Measurements from ENCODE around the gene NR2F1-AS1.
"Not testable (repeated sequence)": the region's sequence is repeated elsewhere in the genome, so short reads cannot be mapped to it uniquely, and the experiment has no call there.

The NR2F1-AS1 gene

GRCh38 chr5:93423300-93423699 is 157.7 kb downstream of the NR2F1-AS1 start:
- no peak for DNase-seq

GRCh38 chr5:93422652-93423280 is 158.3 kb downstream of the NR2F1-AS1 start:
- DNase-seq = no peak

GRCh38 chr5:93421987-93422401 is 159.0 kb downstream of the NR2F1-AS1 start:
- no peak for DNase-seq

DNA sequence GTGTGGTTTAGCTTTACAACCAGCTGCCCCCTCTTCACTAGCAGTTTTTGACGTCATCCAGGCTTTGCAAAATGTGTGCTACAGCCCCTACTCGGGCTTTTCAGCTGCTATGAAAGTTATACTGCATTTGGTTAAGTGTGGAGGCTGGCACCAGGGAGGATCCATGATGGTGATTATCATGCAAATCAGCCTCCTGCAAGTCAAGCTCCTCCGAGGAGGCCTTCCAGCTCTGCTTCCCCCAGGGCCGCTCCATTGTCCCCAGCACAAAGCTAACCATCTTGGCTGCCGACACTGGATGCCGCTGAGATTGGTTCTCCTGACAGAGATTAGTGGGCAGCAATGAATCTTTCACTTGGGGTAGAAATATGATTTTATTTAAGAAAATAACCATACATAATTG is 159.6 kb downstream of the NR2F1-AS1 start:
- DNase-seq = no peak

DNA sequence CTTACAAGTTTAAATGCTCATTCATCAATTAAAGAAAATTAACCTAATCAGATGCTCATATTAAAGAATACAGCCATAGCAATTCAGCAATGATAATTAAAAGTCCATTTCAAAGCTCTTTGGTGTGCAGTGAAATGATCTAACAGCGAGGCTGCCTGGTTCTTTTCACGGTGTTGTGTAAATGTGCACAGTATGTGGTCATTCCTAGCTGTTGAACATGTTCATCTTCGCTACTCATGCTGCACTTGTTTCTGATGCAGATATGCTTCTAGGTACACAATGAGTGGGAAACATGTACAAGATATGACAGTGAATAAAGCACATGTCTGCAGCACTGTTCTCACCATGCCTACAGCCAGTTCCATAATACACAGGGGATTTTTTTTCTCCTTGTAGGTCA is 163.5 kb downstream of the NR2F1-AS1 start:
- DNase-seq = no peak

GRCh38 chr5:93415819-93416218 is 165.2 kb downstream of the NR2F1-AS1 start:
- no peak for DNase-seq

DNA sequence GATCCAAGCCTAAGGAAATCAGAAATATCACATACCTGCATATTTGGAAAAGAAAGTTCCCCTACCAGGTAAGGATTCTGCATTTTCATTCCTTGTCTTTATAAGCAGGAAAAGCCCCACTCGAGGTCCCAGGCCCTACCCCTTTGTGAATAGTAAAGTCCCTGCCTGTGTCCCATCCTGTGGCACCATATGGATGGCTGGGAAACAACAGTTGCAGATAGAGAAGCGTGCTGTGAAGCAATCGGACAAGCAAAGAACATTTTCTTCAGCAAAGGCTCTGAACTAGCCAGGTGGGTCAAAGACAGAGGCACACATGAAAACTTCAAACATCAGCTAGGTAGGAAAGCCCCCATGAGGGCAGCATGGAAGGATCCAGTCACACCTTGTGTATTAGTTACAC is 169.3 kb downstream of the NR2F1-AS1 start:
- DNase-seq = no peak

DNA sequence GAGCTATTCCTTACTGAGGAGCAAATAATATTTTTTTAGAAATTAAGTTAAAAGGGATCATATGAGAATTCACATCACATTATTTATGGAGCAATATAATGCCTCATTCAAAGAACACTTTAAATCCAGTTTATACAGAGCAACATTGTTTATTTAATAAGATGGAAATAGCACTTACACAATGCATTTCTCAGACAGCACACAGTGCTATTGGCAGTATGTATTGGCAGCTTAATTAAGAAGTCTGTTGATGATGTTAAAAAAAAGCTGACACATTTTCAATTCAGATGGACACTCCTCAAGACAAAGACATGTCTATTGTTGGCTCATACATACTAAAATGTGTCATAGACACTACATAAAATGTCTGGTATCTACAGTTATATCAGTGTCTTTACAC is 171.3 kb downstream of the NR2F1-AS1 start:
- DNase-seq = no peak

GRCh38 chr5:93407454-93407853 is 173.6 kb downstream of the NR2F1-AS1 start:
- DNase-seq = no peak

DNA sequence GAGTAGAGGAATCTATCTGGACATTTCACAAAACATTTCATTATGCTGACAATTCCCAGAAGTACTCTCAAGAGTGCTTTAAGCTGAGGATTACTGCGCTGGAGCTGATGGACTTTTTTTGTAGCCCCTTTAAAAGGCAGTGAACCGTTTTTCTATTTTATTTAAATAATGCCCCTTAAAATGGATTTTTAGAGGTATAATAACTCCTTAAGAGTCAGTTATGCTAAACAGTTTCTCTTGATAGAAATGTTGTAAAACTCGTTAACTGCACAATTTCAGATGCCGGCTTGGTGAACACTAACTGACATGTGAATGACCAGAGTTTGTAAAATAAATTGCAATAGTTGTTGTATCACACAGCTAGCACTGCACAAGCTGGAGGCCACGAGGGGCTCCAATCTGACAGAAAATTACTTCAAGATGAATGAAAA is 174.0 kb downstream of the NR2F1-AS1 start:
- DNase-seq = no peak

DNA sequence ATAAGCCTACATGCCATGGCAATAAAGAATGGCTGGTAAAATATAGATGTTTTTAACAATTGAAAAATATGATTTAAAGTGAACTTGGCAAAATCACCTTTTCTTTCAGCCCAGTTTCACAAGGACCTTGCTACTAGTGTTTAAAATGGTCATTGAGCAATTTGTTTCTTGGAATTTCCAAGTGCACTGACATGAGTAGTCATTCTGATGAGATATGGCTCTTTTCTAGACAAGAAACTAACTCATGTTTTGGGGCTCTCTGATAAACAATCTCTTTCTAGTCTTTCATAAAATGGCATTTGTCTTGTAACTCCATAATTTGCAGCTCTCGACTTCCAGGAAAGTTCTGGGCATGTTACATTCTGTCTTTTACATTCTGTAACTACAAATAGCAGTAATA is 176.8 kb downstream of the NR2F1-AS1 start:
- DNase-seq = no peak

- DNase-seq = no peak
Observed at GRCh38 chr5:93403141-93403928, 177.7 kb downstream of the NR2F1-AS1 start.

DNA sequence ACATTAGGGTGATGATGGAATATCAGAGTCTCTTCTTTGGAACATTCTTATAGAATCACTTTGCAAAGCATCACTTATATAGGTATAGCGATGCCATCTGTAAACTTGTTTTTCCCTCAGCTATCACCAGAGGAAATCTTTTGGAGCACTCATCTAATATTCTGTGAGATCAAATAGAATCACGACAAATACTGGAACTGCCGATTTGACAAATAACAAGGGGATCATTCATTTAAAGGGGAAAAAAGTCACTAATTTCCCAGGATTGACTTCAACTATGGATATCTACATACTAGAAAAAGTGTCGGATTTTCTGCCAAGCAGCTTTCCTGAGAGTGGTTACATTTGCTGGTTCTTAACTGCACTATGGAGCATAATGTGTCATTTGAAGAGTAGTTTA is 178.6 kb downstream of the NR2F1-AS1 start:
- DNase-seq = no peak

- DNase-seq = no peak
Observed at GRCh38 chr5:93401634-93402213, 179.3 kb downstream of the NR2F1-AS1 start.

- no peak for DNase-seq
Observed at GRCh38 chr5:93399675-93400074, 181.3 kb downstream of the NR2F1-AS1 start.

DNA sequence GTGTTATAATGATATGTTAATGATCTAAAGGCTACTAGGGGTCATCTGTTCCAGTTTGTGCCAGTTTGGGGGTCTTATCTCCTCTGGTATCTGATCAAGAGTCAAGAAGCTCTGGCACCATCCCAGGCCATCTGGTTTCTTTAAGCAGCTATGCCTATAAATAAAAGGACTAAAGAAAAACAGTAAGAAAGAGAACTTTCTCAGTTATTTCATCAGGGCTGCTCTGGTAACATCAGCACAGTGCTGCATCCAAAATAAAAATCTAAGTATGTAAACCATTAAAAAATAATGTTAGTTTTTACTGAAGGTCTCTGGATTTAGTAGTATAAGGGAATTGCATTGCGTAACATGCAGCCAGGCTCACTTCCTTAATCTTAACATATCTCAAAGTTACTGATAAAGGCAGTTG is 185.0 kb downstream of the NR2F1-AS1 start:
- DNase-seq = no peak

GRCh38 chr5:93395010-93395409 is 186.0 kb downstream of the NR2F1-AS1 start:
- no peak for DNase-seq

DNA sequence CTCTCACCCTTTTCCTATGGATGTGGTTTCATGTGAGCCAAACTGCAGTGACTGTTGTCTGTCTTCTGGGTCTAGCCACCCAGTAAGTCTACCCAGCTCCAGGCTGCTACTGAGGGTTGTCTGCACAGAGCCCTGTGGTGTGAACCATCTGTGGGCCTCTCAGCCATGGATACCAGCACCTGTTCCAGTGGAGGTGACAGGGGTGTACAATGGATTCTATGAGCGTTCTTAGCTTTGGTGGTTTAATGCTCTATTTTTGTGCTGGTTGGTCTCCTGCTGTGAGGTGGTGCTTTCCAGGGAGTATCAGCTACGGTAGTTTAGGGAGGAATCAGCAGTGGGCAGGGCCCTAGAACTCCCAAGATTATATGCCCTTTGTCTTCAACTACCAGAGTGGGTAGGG is 186.7 kb downstream of the NR2F1-AS1 start:
- no peak for DNase-seq

GRCh38 chr5:93391169-93391568 is 189.8 kb downstream of the NR2F1-AS1 start:
- DNase-seq = not testable (repeated sequence)

DNA sequence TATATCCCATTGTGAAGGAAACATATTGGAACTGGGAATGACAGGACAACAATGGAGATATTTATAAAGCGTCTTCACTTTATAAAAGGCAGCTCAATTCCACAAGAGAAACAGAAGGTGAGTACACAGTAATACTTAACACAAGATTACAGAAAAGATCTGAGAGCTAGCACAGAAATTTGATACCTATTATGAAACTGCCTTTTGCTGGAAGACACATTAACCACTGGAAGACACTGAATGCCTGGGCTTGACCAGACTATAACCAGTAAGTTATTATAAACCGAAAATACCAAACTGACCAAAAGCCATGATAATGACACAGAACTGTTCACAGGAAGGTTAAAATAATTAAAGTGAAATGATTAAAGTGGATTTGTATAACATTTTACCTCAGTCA is 195.4 kb downstream of the NR2F1-AS1 start:
- no peak for DNase-seq

DNA sequence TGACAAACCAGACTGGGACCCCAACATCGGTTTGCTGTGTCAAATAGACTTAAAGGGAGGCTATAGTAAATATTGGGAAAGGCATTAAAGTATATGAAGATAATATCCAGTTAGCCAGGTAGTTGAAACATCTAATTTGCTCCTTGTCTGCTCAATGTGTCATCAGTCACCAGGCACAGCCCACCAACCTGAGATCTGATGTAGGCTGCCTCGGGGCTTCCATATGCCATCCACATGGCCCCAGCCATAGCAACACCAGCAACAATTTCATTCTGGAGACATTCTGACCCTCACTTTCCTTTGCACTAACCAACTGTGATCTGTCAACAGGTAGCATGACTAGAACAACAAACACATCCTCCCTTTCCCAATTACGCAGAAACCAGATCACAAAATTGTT is 196.0 kb downstream of the NR2F1-AS1 start:
- no peak for DNase-seq

GRCh38 chr5:93384026-93384425 is 197.0 kb downstream of the NR2F1-AS1 start:
- no peak for DNase-seq

DNA sequence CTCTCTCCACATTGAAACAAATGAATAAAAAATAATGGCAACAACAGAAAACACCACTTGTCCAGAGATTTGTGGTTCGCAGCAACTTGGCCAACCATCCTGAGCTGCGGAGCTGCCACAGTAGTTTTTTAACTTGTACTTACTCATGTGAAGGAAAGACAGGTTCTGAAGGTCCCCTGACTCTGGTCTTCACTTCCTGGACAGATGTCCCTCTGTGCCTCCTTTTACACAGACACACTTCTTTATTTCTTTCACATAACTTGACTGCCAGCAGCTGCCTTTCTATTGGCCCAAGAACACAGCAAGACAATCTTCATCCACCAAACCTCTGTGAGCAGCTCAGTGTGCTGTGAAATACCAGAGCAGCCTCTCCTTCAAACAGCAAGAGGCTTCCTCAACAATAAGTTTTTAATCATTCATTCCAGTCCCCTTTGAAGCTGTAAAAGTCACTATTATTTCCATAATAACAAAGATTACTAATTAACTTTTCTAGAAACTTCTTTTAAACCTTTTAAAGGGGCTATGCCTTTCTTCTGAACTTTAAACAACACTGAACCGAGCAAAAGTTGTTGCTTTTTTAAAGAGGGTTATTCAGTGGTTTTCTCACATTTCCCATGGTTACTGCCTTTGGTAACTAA is 198.7 kb downstream of the NR2F1-AS1 start:
- no peak for DNase-seq

DNA sequence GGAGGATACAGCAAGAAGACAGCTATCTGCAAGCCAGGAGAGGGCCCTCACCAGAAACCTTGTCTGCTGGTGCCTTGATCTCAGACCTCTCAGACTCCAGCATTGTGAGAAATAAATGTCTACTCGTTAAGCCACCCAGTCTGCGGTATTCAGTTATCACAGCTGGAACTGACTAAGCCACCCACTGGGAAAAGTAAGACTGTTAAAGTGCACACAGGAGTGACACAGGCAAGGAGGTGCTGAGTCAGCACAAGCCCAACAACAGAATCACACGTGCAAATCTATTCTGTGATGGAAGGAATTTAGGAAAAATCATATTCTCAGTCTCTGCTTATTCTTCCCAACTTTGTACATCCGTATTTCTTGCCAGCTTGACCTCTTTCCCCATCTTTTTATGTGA is 200.0 kb downstream of the NR2F1-AS1 start:
- no peak for DNase-seq

Measured in stimulated activated CD4-positive, alpha-beta T cell treated with anti-CD3 and anti-CD28 coated beads, Interleukin-1b, Interleukin-23, amount 100 ng/mL, for 48 hours (primary cell).